Stimulated activated naive CD8-positive, alpha-beta T cell treated with anti-CD3 and anti-CD28 coated beads, Interleukin-15, Interleukin-2, amounts not matched to agents 100 ng/mL and 50 ng/mL, for 24 hours (primary cell): ENCODE results near the gene RHOT1.
"Not testable (repeated sequence)": the region's sequence is repeated elsewhere in the genome, so short reads cannot be mapped to it uniquely, and the experiment has no call there.

Source experiments
- H3K27ac Mint-ChIP-seq: one replicate; pipeline ENCODE4 v1.8.0; 2021; ENCODE audit warnings: mild to moderate bottlenecking, mixed read lengths
- H3K27me3 Mint-ChIP-seq: one replicate; pipeline ENCODE4 v1.8.0; 2021; ENCODE audit warnings: mixed read lengths
- H3K36me3 Mint-ChIP-seq: one replicate; pipeline ENCODE4 v1.8.0; 2021; ENCODE audit warnings: low read depth, mixed read lengths
- H3K4me1 Mint-ChIP-seq: one replicate; pipeline ENCODE4 v1.8.0; 2021; ENCODE audit warnings: low read depth, mixed read lengths
- H3K4me3 Mint-ChIP-seq: one replicate; pipeline ENCODE4 v1.8.0; 2021; ENCODE audit warnings: mild to moderate bottlenecking, mixed read lengths
- H3K9me3 Mint-ChIP-seq: one replicate; pipeline ENCODE4 v1.8.0; 2021; ENCODE audit warnings: mixed read lengths

The RHOT1 gene

DNA sequence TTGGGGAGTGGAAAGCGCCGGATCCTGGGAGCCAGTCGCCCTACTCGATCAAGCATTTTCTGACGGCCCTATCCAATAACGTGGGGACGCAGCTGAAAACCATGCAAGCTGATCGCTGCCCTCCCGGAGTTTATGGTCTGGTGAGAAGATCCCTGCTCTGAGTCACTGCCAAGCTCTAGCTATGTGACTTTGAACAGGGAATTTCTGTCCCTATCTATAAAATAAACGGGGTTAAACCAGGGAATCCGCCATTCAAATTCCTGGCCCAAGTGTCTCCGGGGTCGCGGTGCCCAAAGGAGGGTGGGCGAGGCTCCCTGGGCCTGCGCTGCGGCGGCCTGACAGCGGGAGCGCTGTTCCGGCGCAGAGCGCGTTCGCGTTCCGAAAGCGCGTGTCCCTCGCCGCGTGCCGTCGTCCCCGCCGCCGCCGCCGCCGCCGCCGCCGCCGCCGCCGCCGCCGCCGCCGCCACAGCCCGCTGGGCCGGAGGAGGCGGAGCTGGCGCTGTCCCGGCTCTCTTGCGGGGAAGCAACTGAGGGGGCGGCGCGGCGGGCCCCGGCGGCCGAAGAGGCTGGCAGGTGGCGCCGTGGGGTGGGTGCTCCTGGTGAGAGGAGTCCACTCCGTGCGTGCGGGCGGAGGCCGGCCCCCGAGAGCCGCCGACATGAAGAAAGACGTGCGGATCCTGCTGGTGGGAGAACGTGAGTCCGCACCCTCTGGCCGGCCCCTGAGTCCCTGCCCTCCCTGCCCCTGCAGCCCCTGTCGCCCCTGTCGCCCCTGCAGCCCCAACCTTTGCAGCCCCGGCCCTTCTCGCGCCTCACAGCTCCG lies at the start of gene RHOT1:
RHOT1 (plus strand) TSS at position 465 of the 819 bp plus-strand sequence; CDS start at position 656, 191 bp downstream.
- Mint-ChIP-seq H3K36me3 (peaks cover 4% of the 10 kb centered on the region), H3K4me3 (peak within 1 kb of the TSS; percentile 97), H3K27me3 (no peaks in the 10 kb centered on the region), H3K4me1 (peaks cover 35% of the 10 kb centered on the region), H3K27ac (peak within 1 kb of the TSS; percentile 90), H3K9me3 (no peaks in the 10 kb centered on the region)

DNA sequence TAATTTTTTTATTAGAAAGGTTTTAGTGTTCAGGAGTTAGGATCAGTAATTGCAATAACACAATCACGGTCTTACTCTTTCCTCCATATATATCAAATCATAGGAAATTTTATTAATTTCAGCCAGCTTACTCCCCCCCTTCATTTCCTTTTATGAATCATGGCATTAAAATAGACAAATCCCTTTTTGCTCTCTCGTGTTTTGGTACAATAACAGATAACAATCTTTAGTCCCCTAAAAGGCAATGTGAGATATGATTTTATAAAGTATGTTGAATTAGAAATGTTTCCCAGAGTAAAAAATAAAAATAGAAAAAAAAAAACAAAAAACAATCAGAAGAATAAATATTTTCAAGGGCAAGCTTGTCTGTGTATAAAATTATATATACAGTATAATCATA lies 42.6 kb upstream of the RHOT1 start:
- Mint-ChIP-seq H3K27ac (no peak overlapping the region), H3K27me3 (no peaks in the 10 kb centered on the region), H3K4me3 (no peak overlapping the region), H3K4me1 (peaks cover 13% of the 10 kb centered on the region), H3K9me3 (no peaks in the 10 kb centered on the region), H3K36me3 (no peaks in the 10 kb centered on the region)

DNA sequence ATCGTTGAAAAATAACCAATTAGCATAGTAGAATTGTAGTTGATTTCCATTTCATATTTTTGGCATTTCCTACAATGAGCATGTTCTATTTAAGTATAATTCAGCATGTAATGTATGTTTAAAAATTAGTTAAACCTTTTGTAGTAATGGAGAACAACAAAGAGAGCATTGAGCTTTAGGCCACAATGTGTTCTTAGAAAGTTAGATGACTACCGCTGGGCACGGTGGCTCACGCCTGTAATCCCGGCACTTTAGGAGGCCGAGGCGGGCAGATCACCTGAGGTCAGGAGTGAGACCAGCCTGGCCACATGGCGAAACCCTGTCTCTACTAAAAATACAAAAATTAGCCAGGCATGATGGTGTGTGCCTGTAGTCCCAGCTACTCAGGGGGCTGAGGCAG lies 42.0 kb upstream of the RHOT1 start:
- H3K27me3 Mint-ChIP-seq, H3K27ac Mint-ChIP-seq, H3K4me3 Mint-ChIP-seq, H3K9me3 Mint-ChIP-seq, H3K36me3 Mint-ChIP-seq: not testable (repeated sequence)
- peaks cover 15% of the 10 kb centered on the region for H3K4me1 Mint-ChIP-seq

DNA sequence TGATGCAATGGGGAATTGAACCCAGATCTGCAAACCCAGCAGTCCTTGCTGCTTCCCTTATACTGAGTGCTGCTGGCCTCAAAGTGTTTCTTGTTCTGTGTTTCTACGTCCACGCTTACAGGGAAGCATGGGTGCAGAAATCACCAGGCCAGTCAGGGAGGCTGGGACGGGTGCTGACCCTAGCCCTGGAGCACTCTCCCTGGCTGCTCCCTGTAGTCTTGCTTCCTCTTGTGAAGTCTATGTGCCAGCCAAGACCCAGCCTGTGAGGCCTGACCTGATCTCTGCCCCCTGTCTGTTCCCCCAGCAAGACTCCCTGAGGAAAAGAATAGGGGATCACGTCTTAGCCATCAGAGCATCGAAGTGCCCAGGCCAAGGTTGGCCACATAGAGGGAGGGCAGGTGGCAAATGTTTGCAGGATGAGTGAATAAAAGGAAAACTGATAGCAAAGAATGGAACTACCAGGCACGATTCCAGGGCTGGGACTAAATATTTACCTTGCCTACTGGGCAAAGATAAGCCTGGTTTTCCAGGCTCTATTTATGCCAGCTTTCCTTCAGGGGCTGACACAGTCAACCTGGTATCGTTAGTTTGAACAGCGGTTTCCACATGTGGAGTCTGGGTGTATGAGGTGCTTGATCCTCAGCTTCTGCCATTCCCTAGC lies 41.2 kb upstream of the RHOT1 start:
- no peak overlapping the region for H3K27ac Mint-ChIP-seq
- H3K4me3 Mint-ChIP-seq: no peak overlapping the region
- H3K36me3 Mint-ChIP-seq: no peaks in the 10 kb centered on the region
- H3K27me3 Mint-ChIP-seq: no peaks in the 10 kb centered on the region
- no peaks in the 10 kb centered on the region for H3K9me3 Mint-ChIP-seq
- peaks cover 19% of the 10 kb centered on the region for H3K4me1 Mint-ChIP-seq

DNA sequence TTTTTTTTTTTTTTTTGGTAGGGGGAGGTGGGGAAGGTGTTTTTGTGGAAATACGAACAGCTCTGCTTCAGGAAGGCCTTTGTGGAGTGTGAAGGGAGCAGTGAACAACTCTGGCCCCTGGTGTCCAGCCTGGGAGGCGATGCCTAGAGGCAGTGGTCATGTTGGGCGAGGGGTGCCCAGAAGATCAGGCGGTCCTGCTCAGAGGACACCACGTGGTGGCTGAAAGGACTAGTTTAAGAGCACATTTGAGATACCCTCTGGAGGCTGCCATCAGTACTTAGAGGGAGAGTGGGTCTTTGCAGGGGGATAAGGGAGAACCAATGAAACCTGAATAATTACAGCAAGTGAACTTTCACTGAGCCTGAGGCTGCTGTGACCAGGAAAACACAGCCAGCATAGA lies 40.1 kb upstream of the RHOT1 start:
- H3K27me3 Mint-ChIP-seq: no peaks in the 10 kb centered on the region
- H3K36me3 Mint-ChIP-seq: no peaks in the 10 kb centered on the region
- peaks cover 25% of the 10 kb centered on the region for H3K4me1 Mint-ChIP-seq
- no peak overlapping the region for H3K4me3 Mint-ChIP-seq
- H3K9me3 Mint-ChIP-seq: no peaks in the 10 kb centered on the region
- no peak overlapping the region for H3K27ac Mint-ChIP-seq

DNA sequence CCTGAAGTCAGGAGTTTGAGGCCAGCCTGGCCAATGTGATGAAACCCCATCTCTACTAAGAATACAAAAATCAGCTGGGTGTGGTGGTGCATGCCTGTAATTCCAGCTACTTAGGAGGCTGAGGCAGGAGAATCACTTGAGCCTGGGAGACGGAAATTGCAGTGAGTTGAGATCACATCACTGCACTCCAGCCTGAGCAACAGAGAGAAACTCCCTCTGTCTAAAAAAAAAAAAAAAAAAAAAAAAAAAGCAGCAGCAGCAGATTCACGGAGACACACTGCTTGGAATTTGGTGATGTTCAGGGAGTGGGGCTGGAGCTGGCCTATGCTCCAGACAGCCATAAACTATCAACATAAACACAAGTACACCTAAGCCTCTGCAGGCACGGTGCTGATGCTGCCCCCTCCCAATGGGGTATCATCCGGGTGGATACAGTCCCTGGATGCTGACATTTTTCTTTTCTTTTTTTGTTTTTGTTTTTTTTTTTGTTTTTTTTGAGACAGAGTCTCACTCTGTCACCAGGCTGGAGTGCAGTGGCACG lies 39.6 kb upstream of the RHOT1 start:
- no peaks in the 10 kb centered on the region for H3K36me3 Mint-ChIP-seq
- H3K4me3 Mint-ChIP-seq: no peak overlapping the region
- no peaks in the 10 kb centered on the region for H3K27me3 Mint-ChIP-seq
- H3K4me1 Mint-ChIP-seq: peaks cover 29% of the 10 kb centered on the region
- H3K9me3 Mint-ChIP-seq: no peaks in the 10 kb centered on the region
- no peak overlapping the region for H3K27ac Mint-ChIP-seq

DNA sequence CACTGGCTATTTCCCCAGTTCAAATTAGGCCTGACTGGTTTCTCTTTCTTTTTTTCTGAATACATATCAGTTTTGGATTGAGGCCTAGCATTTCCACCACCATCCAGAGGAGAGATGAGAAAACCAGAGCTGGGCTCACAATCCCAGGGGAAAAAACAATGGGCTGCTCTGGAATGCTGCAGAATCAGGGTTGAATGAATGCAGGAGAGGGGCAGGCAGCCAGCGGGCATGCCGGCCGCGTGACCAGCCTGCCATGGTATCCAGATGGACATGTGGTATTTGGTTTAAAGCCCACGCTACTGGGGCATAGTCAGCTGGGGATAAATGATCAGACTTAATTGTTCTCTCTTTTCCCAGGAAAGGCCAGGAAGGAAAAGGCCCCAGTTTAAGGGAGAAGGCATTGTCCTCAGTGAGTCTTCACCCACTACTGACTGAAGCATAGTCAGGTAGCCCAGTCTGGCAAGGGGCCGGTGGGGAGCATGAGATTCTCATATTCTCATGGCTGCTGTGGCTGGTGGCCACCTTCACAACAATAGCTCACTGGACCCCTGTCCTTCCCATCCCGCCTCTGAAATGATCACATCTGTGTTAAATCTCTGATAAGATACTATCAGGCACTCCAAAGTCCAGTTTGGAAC lies 38.7 kb upstream of the RHOT1 start:
- H3K9me3 Mint-ChIP-seq: no peaks in the 10 kb centered on the region
- H3K27ac Mint-ChIP-seq: peak overlapping the region; percentile 66
- H3K4me1 Mint-ChIP-seq: peaks cover 29% of the 10 kb centered on the region
- no peak overlapping the region for H3K4me3 Mint-ChIP-seq
- H3K27me3 Mint-ChIP-seq: no peaks in the 10 kb centered on the region
- H3K36me3 Mint-ChIP-seq: no peaks in the 10 kb centered on the region

DNA sequence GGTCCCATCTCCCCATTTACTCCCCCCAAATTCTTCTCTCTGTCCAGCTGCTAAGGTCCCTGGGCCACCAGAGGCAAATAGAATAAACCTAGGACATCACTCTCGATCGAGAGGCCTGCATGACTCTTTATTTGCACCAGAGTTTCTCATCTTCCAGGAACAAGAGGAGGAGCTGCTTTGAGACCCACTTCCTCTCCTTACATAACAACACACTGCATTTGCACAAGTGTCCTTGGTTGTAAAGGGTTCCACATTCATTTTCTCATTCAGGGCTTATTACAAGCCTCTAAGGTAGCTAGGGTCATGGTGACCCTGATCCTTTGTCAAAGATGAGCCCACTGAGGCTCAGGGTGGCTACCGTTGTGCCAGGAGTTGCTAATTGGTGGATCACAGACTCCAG lies 38.1 kb upstream of the RHOT1 start:
- Mint-ChIP-seq H3K9me3 (no peaks in the 10 kb centered on the region), H3K27me3 (no peaks in the 10 kb centered on the region)

DNA sequence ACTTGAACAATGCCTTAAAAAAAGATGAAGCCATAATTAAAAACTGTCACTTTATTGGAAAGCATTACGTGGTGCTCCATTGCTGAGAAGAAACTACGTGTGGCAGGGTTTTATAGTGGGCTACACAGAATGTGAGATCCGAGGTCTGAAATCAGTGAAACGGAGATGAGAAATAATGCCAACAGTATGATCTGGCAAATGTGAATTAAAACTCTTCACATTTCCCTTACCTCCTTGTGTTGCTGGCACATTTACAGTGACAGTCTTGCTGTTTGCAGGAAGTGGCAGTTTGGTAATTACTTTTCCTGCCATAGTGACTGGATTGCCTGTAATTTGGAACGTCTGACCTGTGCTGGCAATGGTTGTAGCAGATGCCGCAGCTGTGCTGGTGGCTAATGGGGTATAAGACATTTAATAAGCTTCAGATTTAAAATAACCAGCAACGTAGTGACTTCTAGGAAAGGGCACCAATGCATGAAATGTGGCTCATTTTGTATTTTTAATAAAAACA lies 35.8 kb upstream of the RHOT1 start:
- H3K4me3 Mint-ChIP-seq: peak overlapping the region; percentile 18
- peaks cover 29% of the 10 kb centered on the region for H3K4me1 Mint-ChIP-seq
- not testable (repeated sequence) for H3K36me3 Mint-ChIP-seq, H3K27me3 Mint-ChIP-seq, H3K27ac Mint-ChIP-seq, H3K9me3 Mint-ChIP-seq

More for the DNA sequence above, 38.1 kb upstream of the RHOT1 start:
- Mint-ChIP-seq H3K27ac (peak overlapping the region; percentile 66), H3K36me3 (no peaks in the 10 kb centered on the region), H3K4me1 (peaks cover 29% of the 10 kb centered on the region), H3K4me3 (no peak overlapping the region)

DNA sequence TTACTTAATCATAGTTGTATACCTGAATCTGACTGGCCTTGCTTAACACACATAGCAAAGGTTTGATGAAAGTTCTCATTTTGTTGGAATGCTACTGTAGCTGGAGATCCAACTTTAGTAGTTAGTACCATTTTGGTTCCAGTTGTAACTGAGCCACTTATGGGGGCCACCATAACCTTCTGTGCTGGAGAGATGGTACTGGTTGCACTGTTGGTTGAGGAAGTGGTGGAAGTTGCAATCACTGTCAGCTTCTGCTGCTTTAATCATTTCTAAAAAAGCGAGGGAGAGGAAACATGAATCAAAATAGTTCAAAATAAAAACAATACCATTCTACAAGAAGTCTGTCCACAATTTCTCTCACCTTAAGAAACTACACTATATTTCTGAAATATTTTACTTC lies 35.1 kb upstream of the RHOT1 start:
- Mint-ChIP-seq H3K4me3 (peak overlapping the region; percentile 33), H3K27ac (peak overlapping the region; percentile 36), H3K4me1 (peaks cover 29% of the 10 kb centered on the region)
- not testable (repeated sequence) for H3K27me3 Mint-ChIP-seq, H3K36me3 Mint-ChIP-seq, H3K9me3 Mint-ChIP-seq

DNA sequence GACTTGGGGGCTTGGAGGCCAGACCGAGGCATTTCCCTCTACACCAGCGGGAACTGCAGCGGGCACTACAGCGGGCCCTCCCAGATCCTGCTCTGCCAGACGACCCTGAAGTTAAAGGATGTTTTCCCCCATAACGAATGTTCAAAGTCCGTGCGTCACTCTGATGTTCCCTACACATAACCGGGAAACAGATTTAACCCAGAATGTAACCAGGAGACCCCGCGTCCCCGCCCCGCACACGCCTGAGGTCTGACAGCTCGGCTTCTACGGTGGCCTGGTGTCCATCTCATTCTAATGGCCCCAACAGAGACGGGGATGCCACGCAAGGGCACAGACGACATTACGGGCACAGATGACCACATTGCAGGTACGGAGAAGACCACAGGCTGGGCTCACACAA lies 31.7 kb upstream of the RHOT1 start:
- H3K27ac Mint-ChIP-seq: no peak overlapping the region
- no peaks in the 10 kb centered on the region for H3K36me3 Mint-ChIP-seq
- no peaks in the 10 kb centered on the region for H3K9me3 Mint-ChIP-seq
- no peak overlapping the region for H3K4me3 Mint-ChIP-seq
- no peaks in the 10 kb centered on the region for H3K27me3 Mint-ChIP-seq
- H3K4me1 Mint-ChIP-seq: peaks cover 20% of the 10 kb centered on the region

DNA sequence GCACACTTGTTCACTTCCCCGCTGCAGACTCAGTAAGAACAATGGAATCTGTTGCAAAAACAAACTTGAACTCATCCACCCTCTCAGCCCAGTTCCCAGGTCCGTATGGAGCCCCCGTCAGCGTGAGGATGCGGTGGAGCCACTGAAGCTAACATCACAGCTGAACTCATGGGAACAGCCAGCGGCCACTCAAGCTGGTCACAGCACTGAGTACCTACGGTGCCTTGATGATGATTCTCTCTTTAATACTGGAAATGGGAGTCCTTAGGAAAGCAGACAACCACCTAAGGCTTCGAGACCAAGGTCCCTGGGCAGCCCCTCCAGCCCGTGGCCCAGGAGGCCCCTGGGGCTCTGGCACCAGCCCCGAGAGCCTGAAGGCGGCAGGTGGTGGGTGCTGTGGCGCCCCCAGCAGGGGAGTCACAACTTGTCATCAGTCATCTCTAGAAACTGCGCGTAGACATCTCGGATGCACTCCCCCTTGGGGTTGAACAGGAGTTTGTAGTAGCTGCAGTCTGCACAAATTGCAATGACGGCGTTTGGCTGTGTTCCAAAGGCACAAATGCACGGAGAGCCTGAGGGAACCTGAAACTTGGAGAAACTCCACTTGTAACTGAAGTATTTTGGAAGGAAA lies 31.0 kb upstream of the RHOT1 start:
- no peaks in the 10 kb centered on the region for H3K27me3 Mint-ChIP-seq
- H3K4me1 Mint-ChIP-seq: peaks cover 17% of the 10 kb centered on the region
- H3K9me3 Mint-ChIP-seq: no peaks in the 10 kb centered on the region
- no peak overlapping the region for H3K27ac Mint-ChIP-seq
- no peaks in the 10 kb centered on the region for H3K36me3 Mint-ChIP-seq
- H3K4me3 Mint-ChIP-seq: no peak overlapping the region

DNA sequence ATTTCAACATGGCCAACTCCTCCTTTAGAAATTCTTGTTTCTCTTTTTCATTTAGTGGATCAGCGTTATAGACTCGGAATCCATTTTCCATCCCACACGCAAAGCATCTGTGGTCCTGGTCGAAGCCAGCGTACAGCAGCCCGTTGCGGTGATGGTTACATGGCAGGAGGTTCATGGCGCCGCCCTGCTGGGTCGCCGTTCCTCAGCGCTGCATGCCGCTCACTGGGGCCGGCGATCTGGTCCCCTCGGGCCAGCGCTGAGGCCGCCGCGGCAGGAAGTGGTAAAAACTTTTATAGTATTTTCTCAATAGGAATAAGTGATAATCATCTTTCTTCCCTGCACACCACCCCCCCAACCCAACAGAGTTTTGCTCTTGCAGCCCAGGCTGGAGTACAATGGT lies 29.9 kb upstream of the RHOT1 start:
- Mint-ChIP-seq H3K9me3 (no peaks in the 10 kb centered on the region), H3K36me3 (no peaks in the 10 kb centered on the region), H3K27me3 (no peaks in the 10 kb centered on the region), H3K27ac (no peak overlapping the region), H3K4me1 (peaks cover 11% of the 10 kb centered on the region), H3K4me3 (no peak overlapping the region)

DNA sequence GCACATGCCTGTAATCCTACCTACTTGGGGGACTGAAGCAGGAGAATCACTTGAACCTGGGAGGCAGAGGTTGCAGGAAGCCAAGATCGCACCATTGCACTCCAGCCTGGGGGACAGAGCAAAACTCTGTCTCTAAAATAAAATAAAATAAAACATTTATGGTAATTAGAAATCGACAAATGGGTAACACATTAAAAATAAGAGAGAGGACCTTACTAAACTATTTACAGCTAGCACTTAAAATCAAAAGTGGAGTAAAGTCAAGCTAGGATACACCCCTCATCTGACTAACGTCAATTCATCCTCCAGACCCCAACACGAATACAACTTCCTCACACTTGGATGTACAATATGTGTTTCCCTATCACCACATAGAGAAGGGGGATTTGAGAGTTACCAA lies 27.8 kb upstream of the RHOT1 start:
- H3K36me3 Mint-ChIP-seq: no peaks in the 10 kb centered on the region
- H3K4me3 Mint-ChIP-seq: no peak overlapping the region
- no peak overlapping the region for H3K27ac Mint-ChIP-seq
- H3K27me3 Mint-ChIP-seq: no peaks in the 10 kb centered on the region
- peaks cover 10% of the 10 kb centered on the region for H3K4me1 Mint-ChIP-seq
- H3K9me3 Mint-ChIP-seq: no peaks in the 10 kb centered on the region

DNA sequence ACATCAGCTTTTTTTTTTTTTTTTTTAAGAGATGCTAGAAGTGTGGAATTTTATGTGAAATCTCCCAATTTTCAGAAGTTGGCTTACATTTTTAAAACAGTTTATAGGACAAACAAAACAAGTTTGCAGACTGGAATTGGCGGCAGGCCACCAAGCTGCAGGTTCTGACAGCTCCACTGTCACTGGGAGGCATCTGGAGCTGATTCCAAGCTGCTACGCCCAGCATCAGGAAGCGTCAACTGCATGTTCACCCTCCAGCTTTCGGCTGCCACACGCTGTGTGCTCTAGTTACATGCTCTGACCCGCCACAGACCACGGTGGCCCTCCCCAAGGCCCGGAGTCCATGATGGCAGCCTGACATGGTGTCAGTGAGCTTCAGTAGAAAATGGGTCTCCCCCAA lies 26.8 kb upstream of the RHOT1 start:
- not testable (repeated sequence) for H3K9me3 Mint-ChIP-seq, H3K4me1 Mint-ChIP-seq, H3K27ac Mint-ChIP-seq, H3K36me3 Mint-ChIP-seq, H3K4me3 Mint-ChIP-seq, H3K27me3 Mint-ChIP-seq
